GM19468 (cell line): ENCODE results near the gene GAS6.
"Not testable (repeated sequence)": the region's sequence is repeated elsewhere in the genome, so short reads cannot be mapped to it uniquely, and the experiment has no call there.

Source experiments
- ATAC-seq: cut with Tn5 transposase; IDR thresholded peaks from one replicate; pipeline ENCODE4 v1.9.1; 2021; ENCODE audit warnings: mild to moderate bottlenecking, moderate library complexity, moderate number of reproducible peaks; ENCODE audit not compliant: unreplicated experiment; ENCODE audit errors: extremely low read depth

The GAS6 gene

DNA sequence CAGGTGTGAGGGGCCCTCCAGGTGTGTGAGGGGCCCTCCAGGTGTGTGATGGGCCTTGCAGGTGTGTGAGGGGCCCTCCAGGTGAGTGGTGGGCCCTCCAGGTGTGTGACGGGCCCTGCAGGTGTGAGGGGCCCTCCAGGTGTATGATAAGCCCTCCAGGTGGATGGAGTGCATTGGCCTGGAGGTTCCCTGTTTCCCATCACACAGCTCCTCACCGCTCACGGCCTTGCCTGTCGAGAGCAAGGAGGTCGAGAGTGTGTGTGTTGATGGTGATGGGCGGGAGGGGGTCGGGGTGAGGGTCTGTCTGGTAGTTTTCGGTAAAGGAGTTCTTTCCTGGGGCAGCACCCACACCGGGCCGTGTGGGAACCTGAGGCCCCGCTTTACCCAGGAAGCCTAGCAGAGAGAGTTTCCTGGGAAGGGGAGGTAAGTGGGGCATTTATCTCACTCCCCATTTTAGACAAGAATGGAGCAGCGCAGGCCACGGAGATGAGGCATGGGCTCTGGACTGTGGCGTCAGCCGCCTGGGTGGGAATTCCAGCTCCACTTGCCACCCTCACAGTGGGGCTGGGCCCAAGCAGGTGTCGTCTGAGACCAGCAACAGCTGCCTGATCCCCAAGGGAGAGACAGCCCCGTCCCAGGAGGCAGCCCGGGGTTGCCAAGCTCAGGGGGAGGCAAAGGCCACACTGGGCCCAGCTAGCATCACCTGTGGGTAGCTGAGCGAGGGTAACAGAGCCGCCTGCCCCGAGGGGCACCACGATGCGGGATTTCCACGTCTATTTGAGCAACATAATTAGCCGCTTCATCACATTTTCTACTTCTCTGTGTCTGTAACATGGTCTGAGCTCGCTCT is 10.9 kb upstream of the GAS6 start:
- no peak for ATAC-seq

DNA sequence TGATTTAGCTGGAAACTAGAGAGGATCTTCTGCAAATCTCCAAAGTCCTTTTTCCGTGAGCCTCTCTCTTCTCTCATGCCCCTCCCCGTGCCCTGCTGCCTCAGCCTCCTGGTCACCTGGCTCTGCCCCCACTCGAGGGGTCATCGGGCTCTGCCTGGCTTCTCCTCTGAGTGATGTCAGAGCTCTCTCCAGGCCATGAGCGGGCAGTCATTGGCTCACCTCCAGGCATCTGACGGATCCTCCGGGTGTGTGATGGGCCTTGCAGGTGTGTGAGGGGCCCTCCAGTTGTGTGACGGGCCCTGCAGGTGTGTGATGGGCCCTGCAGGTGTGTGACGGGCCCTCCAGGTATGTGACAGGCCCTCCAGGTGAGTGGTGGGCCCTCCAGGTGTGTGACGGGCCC is 10.3 kb upstream of the GAS6 start:
- ATAC-seq = no peak

DNA sequence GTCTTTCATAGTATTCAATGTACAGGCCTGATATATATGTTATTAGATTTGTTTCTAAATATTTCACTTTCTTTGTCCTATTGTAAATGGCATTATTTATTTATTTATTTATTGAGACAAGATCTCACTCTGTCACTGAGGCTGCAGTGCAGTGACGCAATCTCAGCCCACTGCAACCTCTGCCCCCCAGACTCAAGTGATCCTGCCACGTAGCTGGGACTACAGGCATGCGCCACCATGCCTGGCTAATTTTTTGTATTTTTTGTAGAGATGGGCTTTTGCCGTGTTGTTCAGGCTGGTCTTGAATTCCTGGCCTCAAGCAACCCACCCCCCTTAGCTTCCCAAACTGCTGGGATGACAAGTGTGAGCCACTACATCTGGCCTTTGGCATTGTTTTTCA is 5.4 kb upstream of the GAS6 start:
- no peak for ATAC-seq

DNA sequence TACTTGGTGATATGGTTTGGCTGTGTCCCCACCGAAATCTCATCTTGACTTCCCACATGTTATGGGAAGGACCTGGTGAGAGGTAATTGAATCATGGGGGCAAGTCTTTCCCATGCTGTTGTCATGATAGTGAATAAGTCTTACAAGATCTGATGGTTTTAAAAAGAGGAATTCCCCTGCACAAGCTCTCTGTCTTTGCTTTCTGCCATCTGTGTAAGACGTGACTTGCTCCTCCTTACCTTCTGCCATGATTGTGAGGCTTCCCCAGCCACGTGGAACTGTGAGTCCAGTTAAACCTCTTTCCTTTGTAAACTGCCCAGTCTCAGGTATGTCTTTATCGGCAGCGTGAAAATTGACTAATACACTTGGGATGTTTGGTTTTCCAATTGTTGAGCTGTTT is 4.0 kb upstream of the GAS6 start:
- not testable (repeated sequence) for ATAC-seq

DNA sequence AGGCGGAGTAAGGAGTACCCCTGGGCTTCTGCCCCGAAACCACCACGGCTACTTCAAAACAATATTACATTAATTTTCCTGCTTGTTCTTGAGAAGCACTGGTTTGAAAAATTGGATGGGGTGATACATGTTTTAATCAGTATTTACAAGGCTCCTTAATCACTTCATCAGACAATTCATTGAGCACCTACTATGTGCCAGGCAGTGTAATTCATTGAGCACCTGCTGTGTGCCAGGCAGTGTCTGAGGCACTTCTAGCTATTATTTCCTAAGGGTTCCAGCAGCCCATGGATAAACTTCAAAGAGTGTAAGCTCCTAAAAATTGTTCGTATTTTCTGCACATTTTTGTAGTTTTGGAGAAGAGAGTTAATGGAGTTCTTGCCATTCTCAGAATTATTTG is 1.6 kb upstream of the GAS6 start:
- ATAC-seq = no peak

DNA sequence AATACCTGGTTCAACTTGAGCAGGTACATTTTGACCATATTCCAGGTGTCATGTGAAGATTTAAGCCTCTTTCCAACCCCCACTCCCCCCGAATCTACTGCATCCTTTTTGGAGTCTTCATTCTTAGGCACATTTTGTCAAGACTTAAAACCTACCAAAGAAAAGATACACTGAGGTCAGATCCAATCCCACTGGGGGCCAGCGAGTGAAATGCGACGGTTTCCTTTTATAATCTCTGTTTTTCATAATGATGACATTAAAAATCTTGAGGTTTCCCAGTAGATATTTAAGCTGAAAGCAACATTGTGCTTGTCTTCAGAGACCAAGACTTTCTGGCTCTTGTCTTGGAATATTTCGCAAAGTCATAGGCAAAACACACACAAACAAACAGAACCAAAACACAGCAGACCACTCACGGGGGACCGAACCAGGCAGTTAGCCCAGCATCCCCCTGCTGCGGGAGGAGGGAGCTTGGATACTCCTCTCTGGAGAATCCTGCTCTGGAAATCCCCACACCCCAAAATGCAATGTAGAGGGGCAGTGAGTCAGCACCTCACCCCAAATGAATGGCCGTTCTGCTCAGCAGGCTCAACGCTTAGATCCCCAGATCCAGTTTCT is 506 bp upstream of the GAS6 start:
- ATAC-seq = no peak

DNA sequence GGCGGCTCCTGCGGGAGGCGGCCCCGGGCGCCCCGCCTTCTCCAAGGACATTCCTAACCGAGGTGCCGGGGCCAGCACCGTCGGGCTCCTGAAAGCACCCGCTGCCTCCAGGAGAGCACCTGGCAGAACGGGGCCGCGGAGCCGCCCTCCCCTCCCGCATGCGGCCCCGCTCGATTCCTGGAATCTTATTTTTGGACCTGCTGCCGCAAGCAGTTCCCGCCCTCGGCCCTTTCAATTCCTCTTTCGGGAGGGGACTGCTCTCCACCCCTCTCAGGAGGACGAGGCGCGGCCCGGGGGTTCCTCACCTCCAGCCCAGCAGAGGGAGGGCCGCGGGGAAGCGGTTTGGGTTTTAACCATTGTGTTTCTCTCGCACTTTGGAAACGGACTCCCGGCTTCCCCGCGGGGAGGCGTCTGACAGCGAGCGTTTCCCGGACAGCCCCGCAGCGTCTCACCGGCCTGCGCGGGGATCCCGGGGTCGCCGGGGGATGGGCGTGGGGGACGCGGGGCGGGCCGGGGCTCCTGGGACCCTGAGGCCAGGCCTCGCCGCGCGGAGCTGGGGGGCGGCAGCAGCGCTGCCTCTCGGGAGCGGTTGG is 849 bp downstream of the GAS6 start:
- ATAC-seq = no peak

DNA sequence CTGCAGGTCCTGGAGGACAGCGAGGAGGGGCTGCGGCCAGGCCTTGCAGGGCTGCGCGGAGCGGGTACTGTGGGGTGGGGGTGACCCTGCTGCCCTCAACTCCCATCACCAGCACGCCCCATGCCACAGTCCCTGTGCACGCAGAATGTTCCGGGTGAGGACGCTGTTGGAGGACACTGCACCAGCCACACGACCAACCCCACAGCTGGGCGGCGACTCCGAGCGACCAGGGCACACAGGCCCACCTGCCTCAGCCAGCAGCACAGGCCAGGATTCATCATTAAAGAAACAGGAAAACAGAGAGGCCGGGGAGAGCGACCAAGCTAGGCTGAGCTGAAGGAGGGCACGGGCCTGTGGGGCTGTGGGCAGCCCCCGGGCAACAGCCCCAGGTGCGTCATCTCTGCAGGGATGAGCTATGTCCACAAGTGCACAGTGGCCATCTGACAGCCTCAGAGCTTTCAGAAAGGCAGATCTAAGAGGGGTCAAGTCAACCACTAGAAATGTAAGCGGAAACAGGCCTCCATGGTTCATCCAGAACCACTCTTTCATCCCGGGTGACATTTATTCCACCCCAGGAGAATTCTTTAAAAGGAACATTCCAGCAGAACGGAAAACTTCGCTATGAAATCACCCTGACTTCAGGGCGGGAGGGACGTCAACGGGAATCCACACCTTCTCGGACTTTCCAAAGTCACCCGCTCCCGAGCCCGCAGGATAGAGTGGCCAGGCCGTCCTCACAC is 1.5 kb downstream of the GAS6 start:
- no peak for ATAC-seq

DNA sequence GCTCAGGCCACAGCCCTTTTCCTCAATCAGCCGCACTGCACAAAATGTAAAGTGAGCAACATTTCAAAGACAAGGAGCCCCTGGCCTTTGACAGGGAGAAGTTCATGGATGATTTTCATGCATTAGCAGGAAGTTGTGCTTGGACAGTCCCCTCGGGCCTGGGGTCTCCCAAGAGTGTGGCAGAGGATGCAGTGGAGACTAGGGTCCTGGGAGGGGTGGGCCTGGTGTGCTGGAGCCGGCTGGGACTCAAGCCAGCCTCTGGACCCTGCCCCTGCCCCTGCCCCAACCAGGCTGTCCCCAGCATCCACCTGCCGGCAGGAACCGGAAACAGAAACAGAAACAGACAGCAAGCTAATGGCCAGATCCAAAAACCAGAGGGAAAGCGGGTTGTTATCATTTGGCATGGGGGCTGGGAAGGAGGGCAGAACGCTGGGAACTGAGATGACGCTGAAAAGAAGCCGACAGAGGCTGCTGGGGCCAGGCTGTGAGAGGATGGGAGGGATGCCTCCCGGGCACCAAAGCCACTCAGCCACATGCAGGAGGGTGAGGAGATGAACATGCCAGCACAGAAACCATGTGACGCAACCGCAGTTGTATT is 2.3 kb downstream of the GAS6 start:
- ATAC-seq = no peak

DNA sequence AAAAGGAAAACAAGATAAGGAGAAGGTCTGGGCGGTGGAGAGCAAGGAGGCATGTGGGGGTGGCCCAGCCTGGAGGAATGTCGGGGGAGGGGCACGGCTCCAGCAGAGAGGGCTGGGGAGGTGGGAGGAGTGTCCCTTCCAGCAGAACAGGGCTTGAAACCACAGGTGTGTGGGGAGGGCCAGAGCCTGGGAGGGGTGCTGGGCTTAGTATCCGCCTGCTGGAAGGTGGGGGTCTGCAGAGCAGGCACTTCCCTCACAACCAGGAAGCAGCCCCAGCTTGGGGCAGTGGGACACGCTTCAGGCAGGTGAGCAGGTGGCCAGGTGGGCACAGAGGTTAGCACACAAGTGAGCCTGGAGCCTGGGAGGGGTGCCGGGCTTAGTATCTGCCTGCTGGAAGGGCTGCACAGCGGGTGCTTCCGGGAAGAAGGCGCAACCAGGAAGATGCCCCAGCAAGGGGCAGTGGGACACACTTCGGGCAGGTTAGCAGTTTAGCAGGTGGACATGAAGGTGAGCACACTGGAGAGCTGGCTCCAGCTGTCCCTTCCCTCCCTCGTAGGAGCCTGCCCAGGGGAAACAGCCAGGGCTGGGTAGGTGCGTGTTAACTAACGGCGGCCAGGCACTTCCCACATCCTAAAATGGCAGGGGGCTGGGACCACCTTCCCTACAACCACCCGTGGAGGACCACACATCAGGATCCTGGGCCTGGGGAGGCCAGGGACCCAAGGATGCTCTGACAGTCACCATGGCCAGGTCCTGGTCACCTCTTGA is 3.0 kb downstream of the GAS6 start:
- no peak for ATAC-seq

DNA sequence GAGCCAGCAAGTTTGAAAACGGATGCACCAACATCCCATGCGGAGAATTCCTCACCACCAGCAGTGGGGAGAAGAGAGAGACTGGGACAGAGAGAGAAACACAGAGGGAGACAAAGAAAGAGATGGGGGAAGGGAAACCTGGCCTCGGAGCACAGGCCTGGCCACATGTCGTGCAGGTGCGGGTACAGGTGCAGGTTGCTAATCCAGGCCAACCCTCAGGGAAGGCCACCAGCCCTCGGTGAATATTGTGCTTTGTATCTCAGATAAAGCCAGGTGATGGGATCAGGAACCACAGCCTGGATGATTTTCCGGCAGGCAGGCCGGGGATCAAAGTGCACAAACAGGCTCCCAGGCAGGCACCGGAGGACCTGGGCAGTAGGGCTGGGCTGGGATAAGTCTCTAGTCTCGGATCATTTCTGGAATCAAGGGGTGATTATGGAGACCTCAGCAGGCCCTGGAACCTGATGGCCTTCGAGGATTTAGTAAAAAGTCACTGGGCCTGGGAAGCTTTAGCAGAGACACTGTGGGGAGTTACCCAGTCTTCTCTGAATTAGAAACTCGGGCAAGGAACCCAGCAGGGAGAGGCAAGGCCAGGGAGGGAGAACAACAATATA is 3.7 kb downstream of the GAS6 start:
- no peak for ATAC-seq

DNA sequence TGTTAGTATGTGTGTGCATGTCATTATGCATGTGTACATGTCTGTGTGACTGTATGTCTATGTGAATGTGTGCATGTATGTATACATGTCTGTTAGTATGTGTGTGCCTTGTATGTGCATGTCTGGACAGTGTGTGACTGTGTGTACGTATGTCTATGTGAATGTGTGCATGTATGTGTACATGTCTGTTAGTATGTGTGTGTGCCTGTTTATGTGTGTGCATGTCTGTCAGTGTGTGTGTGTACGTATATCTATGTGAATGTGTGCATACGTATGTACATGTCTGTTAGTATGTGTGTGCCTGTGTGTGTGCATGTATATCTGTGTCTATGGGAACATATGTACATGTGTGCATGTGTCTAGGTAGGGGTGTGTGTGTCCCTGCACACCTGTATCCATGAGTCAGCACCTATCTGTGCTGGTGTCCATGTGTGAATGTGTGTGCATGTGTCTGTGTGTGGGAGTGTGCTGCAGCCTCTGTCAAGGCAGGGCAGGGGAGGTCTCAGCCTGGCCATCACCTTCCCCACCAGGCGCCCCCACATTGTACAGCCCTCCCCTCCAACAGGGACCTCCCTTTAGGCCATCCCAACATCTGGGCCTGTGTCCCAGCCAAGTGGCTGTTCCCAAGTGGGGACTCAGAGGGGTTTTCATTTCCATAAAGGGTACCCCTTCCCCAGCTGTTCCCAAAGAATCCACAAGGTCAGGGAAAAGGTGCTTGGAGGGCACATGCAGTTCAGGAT is 4.4 kb downstream of the GAS6 start:
- ATAC-seq = no peak

DNA sequence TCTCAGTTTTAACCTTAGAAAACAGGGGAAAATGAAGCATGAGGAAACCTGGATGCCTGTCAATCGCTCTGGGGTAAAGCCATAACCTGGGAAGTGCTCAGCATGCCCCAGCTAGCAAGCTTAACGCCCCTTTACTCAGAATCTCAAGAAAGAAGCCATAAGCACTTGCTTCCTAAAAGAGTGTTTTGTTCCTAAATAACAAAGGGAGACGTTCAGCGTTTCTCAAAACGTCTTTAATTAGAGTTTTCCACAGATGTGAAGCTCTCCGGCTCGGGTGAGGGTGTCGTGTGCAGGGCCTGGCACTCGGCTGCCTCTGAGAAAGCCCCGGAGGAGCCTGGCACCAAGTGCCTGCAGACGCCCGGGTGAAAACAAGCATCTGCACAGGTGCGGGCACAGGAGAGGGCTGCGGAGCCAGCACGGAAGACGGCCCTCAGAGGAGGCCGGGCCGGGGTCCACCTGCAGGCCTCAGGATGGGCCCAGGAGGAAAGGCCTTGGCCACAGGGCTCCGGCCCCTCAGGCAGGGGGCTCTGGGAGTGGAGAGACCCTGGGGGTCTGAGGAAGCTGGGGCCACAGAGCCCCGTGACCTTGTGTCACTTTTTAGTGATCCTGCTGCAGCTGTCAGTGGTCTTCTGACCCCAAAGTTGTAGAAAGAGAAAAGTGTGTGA is 6.2 kb downstream of the GAS6 start:
- no peak for ATAC-seq

DNA sequence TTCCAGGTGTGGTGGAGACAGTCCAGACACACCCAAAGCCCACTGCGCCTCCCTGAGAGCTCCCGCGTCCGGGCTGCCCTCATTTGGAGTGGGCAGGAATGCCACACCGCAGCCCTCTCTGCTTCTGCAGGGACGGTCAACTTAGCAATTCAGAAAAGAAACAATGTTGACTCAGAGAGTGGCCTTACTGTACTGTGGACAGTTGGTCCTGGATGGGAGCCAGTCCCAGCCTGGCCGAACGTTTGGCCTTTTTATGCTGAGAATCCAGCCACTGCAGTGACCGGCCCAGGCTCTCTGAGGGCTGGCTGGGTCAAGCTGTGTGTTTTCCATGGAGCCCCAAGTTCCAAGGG is 7.2 kb downstream of the GAS6 start:
- ATAC-seq = no peak

DNA sequence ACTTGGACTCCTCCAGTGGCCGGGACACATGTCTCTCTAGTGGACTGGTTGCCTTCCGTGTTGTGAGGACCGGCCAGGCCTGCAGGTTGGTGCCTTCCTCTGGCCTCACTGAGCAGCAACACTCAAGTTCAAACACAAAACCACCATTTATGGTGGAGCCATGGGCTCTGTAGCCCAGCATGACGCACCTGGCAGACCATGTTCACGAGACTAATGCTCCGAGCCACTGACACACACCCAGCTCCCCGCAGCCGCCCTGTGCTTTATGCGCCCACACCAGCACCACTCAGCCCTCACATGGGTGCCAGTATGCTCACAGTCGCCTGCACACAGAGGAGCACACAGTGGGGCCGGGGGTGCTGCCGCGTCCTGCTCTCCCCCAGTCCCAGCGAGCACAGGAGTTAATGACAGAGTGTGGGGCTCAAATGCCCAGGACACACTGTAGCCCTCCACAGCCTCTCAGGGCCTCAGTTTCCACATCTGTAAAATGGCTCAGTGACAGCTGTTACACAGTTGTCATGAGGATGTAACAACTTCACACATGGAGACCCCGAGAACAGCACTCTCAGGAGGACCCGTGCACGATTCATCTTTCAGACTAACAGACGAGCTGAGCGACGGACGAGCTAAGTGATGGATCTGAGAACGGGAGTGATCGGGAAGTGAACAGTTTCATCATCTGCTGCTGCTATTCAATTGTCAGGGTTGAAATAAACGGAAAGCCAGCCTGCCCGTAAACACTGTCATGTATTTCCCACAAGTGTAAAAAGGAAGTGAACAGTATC is 7.8 kb downstream of the GAS6 start:
- ATAC-seq = no peak

DNA sequence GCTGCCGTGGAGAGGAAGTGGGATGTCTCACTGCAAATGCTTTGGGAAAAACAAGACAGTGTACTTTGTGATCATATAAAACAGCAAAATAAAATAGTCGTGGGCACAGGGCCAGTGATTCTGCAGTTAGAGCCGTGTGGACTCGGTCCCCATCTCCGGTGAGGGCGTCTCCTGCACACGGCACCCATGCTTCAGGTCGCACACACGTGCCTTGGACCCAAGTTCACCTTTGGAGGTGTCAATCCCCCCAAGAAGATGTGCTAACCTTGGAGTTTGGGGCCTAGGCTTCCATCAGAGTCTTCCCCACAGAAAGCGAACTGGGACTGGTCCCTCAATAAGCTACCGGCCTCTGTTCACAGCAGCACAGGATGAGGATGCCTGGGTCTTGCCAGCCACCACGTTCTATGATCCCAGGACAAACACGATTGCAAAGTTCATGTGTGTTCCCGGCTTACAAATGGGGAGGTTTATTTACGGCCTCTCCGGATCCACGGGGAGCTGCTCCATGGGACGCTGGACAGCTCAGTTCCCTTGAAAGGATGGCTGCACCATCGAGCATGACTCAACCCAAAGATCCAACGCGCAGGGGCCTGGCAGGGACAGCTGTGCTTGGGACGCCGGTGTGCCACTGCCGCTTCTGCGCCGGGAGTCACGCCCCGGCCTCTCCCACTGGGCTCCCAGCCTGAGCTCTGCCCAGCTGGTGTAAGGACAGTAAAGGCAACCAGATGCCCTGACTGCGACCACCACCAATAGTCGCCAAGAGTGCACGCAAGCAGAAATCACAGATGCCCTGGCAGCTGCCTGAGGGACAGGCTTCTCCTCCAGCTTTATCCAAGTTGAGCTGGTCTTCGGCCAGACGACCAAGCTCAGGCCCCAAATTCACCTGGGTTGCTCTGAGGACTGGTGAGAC is 8.6 kb downstream of the GAS6 start:
- no peak for ATAC-seq
